ENCODE results near the gene INPP5D.

The INPP5D gene

GRCh38 chr2:233085839-233086150, 25.7 kb downstream of the INPP5D start:
- no peak for TF ChIP-seq CTCF (IDR thresholded peaks at IDR 0.05; ENCODE audit: low read depth, low read length, missing control alignments)

GRCh38 chr2:233087713-233088112, 27.6 kb downstream of the INPP5D start:
- DNase-seq (ENCODE audit: low read depth): no peak
- H3K4me3 ChIP-seq (ENCODE audit: low read depth, low read length): no peak overlapping the region
- TF ChIP-seq CTCF (IDR thresholded peaks at IDR 0.05; ENCODE audit: low read depth, low read length, missing control alignments): no peak

More at GRCh38 chr2:233085839-233086150, 25.7 kb downstream of the INPP5D start:
- H3K4me3 ChIP-seq (ENCODE audit: low read depth, low read length): peak overlapping the region; percentile 36
- DNase-seq (ENCODE audit: low read depth): no peak

GRCh38 chr2:233088972-233089345, 28.8 kb downstream of the INPP5D start:
- no peak for TF ChIP-seq CTCF (IDR thresholded peaks at IDR 0.05; ENCODE audit: low read depth, low read length, missing control alignments)

GRCh38 chr2:233089851-233090250, 29.7 kb downstream of the INPP5D start:
- TF ChIP-seq CTCF (IDR thresholded peaks at IDR 0.05; ENCODE audit: low read depth, low read length, missing control alignments): no peak
- DNase-seq (ENCODE audit: low read depth): no peak
- H3K4me3 ChIP-seq (ENCODE audit: low read depth, low read length): no peak overlapping the region

More at GRCh38 chr2:233088972-233089345, 28.8 kb downstream of the INPP5D start:
- DNase-seq (ENCODE audit: low read depth): no peak
- no peak overlapping the region for H3K4me3 ChIP-seq (ENCODE audit: low read depth, low read length)

- H3K4me3 ChIP-seq (ENCODE audit: low read depth, low read length): no peak overlapping the region
- no peak for DNase-seq (ENCODE audit: low read depth)
- no peak for TF ChIP-seq CTCF (IDR thresholded peaks at IDR 0.05; ENCODE audit: low read depth, low read length, missing control alignments)
Observed at GRCh38 chr2:233090879-233091278, 30.7 kb downstream of the INPP5D start.

GRCh38 chr2:233091595-233092375, 31.6 kb downstream of the INPP5D start:
- DNase-seq (ENCODE audit: low read depth): no peak
- no peak overlapping the region for H3K4me3 ChIP-seq (ENCODE audit: low read depth, low read length)
- no peak for TF ChIP-seq CTCF (IDR thresholded peaks at IDR 0.05; ENCODE audit: low read depth, low read length, missing control alignments)

All from GM12864 (cell line).